Measurements from ENCODE around the gene CHD6.

CHD6 gene

DNA sequence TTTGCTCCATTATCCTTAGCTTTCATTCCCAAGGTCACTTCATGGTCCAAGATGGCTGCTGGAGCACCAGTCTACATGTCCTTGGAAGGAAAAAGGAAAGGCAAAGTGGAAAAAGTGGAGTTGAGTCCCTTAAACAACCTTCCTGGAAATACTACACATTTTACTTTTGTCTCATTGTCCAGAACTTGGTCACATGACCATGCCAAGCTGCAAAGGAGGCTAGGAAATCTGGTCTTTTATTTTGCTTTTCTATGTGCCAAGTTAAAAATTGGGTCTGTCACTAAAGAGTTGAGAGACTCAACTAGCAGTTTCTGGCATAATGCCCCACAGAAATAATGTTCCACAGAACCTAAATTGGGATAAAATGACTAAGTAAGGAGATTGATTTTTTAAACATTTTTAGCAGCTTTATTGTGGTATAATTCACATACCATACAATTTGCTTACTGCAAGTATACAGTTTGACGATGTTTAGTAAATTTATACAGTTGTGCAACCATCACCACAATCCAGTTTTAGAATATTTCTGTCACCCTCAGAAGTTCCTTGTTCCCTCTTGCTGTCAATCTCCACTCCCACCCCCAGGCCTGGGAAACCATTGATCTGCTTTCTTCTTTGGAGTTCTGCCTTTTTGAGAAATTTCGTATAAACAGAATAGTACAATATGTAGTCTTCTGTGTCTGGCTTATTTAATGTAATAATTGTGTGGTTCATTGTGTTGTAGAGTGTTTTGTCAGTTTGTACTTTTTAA lies 5.6 kb upstream of the CHD6 start:
- no peak for DNase-seq (ENCODE audit: low read depth in 2 of 2)

GRCh38 chr20:41622584-41622983 lies 4.4 kb upstream of the CHD6 start:
- DNase-seq (ENCODE audit: low read depth in 2 of 2) = no peak

- DNase-seq (ENCODE audit: low read depth in 2 of 2) = no peak
Observed at GRCh38 chr20:41621971-41622370, 3.8 kb upstream of the CHD6 start.

GRCh38 chr20:41621421-41621820 lies 3.2 kb upstream of the CHD6 start:
- DNase-seq (ENCODE audit: low read depth in 2 of 2) = no peak

GRCh38 chr20:41619360-41620100 lies 1.4 kb upstream of the CHD6 start:
- no peak for DNase-seq (ENCODE audit: low read depth in 2 of 2)

DNA sequence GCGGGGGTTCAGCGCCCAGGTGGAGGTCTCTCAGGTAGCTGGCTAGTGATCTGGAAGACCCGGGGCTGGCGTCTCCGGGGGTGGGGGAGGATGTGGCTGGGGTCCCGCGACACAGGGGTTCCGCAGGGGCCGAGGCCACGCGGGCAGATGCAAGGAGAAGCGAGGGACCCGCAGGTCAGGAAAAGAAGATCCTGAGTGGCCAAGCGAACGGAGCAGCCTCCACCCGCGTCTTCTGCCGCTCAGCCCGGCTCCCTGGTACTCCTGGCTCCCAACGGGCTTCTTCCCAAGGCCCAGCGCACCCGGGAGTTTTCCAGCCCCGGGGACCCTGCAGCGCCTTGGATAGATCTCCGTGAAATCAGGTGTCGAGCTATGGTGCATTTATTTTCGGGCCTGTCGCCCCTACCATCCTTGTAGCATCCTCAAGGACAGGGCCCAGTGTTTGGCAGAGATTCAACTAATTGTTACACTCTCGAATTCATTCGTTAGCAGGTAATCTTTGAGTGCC lies 682 bp upstream of the CHD6 start:
- DNase-seq (ENCODE audit: low read depth in 2 of 2) = no peak

- peak in 1 of 2 donors; percentile 22 for DNase-seq (ENCODE audit: low read depth in 2 of 2)
Observed at GRCh38 chr20:41617059-41617901, 897 bp downstream of the CHD6 start.

- no peak for DNase-seq (ENCODE audit: low read depth in 2 of 2)
Observed at GRCh38 chr20:41616228-41616627, 1.9 kb downstream of the CHD6 start.

DNA sequence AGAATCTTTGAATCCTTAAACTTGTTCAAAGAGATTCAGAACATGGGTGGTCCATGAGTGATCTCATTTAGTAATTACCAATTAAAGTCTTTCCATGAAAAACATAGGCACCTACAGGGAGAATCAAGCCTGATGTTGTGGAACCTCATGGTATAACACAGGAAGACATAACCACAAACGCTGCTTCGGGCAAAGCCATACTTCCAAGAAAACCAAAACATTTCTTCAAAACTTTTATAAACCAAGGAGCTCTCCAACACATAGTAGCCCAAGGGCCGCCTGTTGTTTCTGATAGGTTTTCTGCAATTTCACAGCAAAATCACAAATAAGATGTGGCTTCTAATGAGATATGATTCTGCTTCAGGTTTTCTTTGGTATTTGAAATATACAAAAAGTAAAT lies 2.5 kb downstream of the CHD6 start:
- no peak for DNase-seq (ENCODE audit: low read depth in 2 of 2)

- no peak for DNase-seq (ENCODE audit: low read depth in 2 of 2)
Observed at GRCh38 chr20:41615110-41615509, 3.1 kb downstream of the CHD6 start.

DNA sequence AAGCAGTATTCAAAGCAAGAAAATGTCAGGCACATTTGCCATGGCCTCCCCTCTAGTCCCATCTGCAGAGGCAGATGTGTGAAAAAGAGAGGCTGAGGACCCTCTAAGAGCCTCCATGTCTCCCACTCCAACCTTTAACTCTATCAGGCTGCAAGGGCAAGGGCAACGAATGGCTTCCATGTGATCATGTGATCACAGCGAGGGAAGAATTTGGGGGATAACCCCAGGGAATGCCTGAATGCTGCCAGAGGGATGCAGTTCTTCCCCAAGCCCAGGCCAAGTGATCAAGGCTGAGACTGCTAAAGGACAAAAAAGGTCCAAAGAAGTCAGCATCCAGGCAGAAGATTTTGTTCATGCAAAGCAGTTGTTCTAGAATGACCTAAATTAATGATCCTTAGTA lies 4.9 kb downstream of the CHD6 start:
- no peak for DNase-seq (ENCODE audit: low read depth in 2 of 2)

GRCh38 chr20:41609474-41609873 lies 8.7 kb downstream of the CHD6 start:
- DNase-seq (ENCODE audit: low read depth in 2 of 2) = no peak

DNA sequence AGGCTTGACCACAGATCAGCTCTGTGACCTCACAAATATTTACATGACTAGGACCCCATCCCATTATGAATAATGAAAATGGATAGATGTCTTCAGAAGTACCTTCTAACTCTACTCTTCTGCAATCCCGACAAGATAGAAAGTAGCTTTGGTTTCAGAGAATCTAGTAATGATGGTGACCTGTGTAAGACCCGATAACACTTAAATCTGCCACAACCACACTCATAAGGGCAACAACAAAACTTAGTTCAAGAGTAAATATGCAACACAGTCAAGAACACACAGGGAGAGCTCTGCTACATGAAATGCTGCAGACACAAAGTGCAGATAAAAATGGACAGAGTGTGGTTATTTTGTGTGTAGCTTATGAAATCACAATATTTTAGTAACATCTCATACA lies 9.6 kb downstream of the CHD6 start:
- no peak for DNase-seq (ENCODE audit: low read depth in 2 of 2)

- DNase-seq (ENCODE audit: low read depth in 2 of 2) = no peak
Observed at GRCh38 chr20:41607791-41608190, 10.4 kb downstream of the CHD6 start.

DNA sequence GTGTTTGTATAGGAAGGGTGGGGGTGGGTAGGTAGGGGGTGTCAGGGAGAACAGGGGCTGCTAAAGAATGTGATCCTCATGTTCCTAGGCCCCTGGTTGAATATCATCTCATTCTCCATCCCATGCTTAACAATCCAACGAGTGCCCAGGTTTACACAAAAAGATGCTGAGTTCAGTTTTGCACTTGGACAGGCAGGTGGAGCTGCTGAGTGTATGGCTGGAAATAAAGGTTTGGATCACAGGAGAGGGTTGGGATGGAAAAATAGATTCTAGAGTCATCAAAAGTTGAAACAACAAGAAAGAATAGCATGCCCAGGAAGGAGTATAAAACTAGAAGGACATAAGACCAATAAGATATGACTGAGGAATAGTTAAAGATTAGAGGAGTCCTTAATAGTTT lies 14.2 kb downstream of the CHD6 start:
- DNase-seq (ENCODE audit: low read depth in 2 of 2) = no peak

DNA sequence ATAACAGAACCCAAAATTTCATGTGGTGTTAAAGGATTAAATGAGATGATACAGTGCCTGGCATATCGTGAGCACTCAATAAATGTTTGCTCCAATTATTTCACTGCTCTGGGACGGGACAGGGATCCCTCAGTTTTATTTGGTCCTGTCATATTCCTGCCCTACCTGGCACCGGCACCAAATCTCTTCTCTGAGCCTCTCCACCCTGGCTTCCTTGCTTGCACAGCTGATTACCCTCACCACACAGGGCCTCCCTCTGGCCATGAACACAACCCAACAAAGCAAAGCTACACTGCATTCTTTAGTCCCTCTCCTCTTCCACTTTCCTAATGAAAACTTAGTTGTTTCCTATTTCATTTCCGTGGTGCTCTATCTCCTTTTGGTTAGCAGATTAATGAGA lies 16.4 kb downstream of the CHD6 start:
- no peak for DNase-seq (ENCODE audit: low read depth in 2 of 2)

DNA sequence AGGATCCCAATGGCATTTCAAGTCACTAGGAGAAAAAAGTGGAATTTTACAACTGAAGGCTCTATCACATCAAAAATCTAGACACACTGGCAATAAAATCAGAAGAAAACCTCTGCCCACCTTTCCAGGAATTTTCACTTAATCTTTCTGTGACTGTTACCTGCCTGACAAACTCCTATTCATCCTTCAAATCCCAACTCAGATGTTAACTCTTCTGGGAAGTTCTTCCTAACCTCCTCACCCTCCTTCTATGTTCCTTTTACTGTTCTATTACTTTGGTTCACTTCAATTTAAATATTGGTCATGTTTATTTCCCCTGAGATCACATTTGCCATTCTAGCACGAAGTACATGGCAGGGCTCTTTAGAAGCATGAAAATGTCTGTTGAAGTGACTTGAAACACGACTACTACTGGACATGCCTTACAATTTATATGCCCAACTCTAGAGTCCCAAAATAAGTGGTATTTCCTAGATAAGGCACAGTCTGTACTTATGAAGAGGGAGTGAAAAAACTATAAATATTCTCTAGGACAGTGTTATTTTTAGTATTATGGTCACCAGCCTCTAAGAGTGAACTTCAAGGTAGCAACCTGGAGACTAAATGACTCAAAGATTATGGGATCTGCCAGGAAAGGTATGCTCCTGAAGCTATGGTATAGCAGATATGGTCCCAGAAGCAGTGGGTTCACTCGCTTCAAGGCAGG lies 17.1 kb downstream of the CHD6 start:
- no peak for DNase-seq (ENCODE audit: low read depth in 2 of 2)

DNA sequence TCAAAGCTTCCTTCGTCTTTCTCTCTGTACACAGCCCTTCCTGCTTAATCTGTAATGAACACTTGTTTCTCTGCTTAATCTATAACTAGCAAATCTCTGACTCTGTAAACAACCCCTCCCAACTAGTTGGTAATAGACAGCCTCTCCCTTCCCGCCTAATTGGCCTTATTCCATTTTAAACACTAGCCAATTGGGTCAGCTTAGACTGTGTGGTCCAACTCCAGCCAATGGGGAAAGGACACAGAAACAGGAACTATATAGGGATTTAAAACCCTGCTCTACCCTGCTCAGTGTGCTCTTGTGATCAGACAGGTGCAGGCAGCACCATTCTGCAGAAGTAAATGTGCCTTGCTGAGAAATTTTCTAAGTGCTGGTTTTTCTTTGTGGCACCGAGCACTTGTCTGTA lies 18.5 kb downstream of the CHD6 start:
- no peak for DNase-seq (ENCODE audit: low read depth in 2 of 2)

DNA sequence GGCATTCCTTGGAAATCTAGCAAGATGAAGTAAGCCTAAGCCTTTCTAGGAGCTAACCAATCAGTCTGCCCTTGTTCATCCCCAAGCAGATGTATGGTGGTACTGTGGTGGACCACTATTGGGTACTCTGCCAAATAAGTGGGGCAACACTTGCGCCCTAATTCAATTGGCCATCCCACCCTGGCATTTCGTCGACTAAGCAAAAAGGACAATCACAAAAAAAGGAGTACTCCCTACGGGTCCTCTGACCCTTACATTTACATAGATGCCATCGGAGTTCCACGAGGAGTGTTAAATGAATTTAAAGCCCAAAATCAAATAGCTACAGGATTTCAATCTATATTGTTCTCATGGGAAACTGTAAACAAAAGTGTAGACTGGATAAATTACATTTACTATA lies 19.5 kb downstream of the CHD6 start:
- no peak for DNase-seq (ENCODE audit: low read depth in 2 of 2)

- no peak for DNase-seq (ENCODE audit: low read depth in 2 of 2)
Observed at GRCh38 chr20:41594514-41595322, 23.5 kb downstream of the CHD6 start.
